Caco-2 (cell line): Measurements from ENCODE around the gene GOLGA6D. TPM values are rescaled to one million over a fixed set of nuclear protein-coding genes. Genes with fewer than 3 reads are reported as not detected.
"Not testable (repeated sequence)": the region's sequence is repeated elsewhere in the genome, so short reads cannot be mapped to it uniquely, and the experiment has no call there.

ENCODE experiments used
- BruUV-seq: library from RNA; stranded (reverse); fragments of 400-500 nt; replicated peaks from 2 replicates; lab custom pipeline; 2021; lab: Mats Ljungman, UMichigan
- CTCF ChIA-PET: fragments of 300-600 bp; sonication (Branson Sonifier 250); formaldehyde crosslinking; loops from one replicate; lab custom pipeline; 2022; ENCODE audit warnings: antibody characterized with exemption; lab: Charles Lee
- POLR2A ChIA-PET: fragments of 300-600 bp; sonication (Branson Sonifier 250); formaldehyde crosslinking; loops from one replicate; lab custom pipeline; 2022; ENCODE audit warnings: antibody characterized with exemption; lab: Charles Lee
- DNase-seq, 2 experiments: peaks; one replicate each; pipeline versions ENCODE4 v3.0.0 to v3.0.0-alpha.2; 2020 to 2022
- H3K27me3 ChIP-seq: replicated peaks from 2 replicates; pipeline ENCODE4 v1.6.0; 2011; ENCODE audit warnings: low read length; ENCODE audit not compliant: control insufficient read depth, insufficient read depth
- H3K36me3 ChIP-seq: 2 replicates; pipeline ENCODE4 v1.5.1; 2011; ENCODE audit warnings: low read length; ENCODE audit not compliant: control insufficient read depth, insufficient read depth
- H3K4me1 ChIP-seq: fragments of 250-450 bp; sonication (Bioruptor Pico); 2 replicates; pipeline ENCODE4 v1.5.1; 2020; ENCODE audit warnings: mild to moderate bottlenecking
- H3K4me3 ChIP-seq: 2 replicates; pipeline ENCODE4 v1.5.1; 2011; ENCODE audit warnings: low read depth, mild to moderate bottlenecking, control low read depth, low read length
- H3K9me3 ChIP-seq: fragments of 250-450 bp; sonication (Bioruptor Pico); 2 replicates; pipeline ENCODE4 v1.5.1; 2020; ENCODE audit warnings: mild to moderate bottlenecking, moderate library complexity
- H3K27ac Mint-ChIP-seq: one replicate; pipeline ENCODE4 v1.8.0; 2022; ENCODE audit warnings: mixed read lengths; ENCODE audit not compliant: unreplicated experiment
- H3K27me3 Mint-ChIP-seq: one replicate; pipeline ENCODE4 v1.8.0; 2022; ENCODE audit warnings: mixed read lengths; ENCODE audit not compliant: insufficient read depth, unreplicated experiment
- H3K36me3 Mint-ChIP-seq: one replicate; pipeline ENCODE4 v1.8.0; 2022; ENCODE audit warnings: mild to moderate bottlenecking, mixed read lengths; ENCODE audit not compliant: insufficient read depth, unreplicated experiment
- H3K4me1 Mint-ChIP-seq: one replicate; pipeline ENCODE4 v1.8.0; 2022; ENCODE audit warnings: low read depth, mixed read lengths; ENCODE audit not compliant: unreplicated experiment
- H3K4me3 Mint-ChIP-seq: one replicate; pipeline ENCODE4 v1.8.0; 2022; ENCODE audit warnings: mild to moderate bottlenecking, moderate library complexity, mixed read lengths; ENCODE audit not compliant: unreplicated experiment
- H3K9me3 Mint-ChIP-seq: one replicate; pipeline ENCODE4 v1.8.0; 2022; ENCODE audit warnings: mixed read lengths; ENCODE audit not compliant: unreplicated experiment
- intact Hi-C: fragments of 100-400 bp; cut with micrococcal nuclease; formaldehyde crosslinking; loops from one replicate; pipeline ENCODE4 v1.10.0; 2022; ENCODE audit not compliant: unreplicated experiment
- total RNA-seq: library from RNA; stranded (reverse); gene quantifications from 2 replicates; pipeline ENCODE4 v1.2.3, GENCODE V29; 2022

The GOLGA6D gene
- total RNA-seq, 1 experiment from 2014 or later, result not detected

DNA sequence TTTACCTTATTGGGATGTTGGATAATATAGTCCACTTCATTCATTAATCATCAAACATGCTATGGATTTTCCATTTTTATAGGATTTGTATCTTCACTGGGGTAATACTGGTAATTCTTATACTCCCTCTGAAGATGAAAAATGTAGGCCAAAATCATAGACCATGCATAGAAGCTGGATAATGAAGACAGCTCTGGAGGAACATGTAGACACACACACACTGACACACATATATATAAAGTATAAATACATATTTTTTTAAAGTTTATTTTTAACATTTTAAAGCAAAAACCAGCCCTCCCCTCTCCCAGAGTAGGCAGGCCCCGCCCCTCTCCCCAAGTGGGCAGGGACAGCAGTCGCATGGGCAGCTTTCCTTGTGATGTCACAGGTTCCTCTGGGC, 24.6 kb upstream of the GOLGA6D start, which contains the start of gene GOLGA6C:
Gene GOLGA6C (plus strand): TSS at position 301 of the 400 bp plus-strand sequence. CDS start 265 bp downstream, outside the sequence.
- H3K4me3 Mint-ChIP-seq, H3K36me3 ChIP-seq, H3K4me1 ChIP-seq, intact Hi-C loops, H3K9me3 Mint-ChIP-seq, H3K27me3 Mint-ChIP-seq, H3K9me3 ChIP-seq, BruUV-seq, H3K27ac Mint-ChIP-seq, H3K4me3 ChIP-seq, POLR2A ChIA-PET, CTCF ChIA-PET, H3K4me1 Mint-ChIP-seq, H3K27me3 ChIP-seq, H3K36me3 Mint-ChIP-seq, DNase-seq: not testable (repeated sequence)

DNA sequence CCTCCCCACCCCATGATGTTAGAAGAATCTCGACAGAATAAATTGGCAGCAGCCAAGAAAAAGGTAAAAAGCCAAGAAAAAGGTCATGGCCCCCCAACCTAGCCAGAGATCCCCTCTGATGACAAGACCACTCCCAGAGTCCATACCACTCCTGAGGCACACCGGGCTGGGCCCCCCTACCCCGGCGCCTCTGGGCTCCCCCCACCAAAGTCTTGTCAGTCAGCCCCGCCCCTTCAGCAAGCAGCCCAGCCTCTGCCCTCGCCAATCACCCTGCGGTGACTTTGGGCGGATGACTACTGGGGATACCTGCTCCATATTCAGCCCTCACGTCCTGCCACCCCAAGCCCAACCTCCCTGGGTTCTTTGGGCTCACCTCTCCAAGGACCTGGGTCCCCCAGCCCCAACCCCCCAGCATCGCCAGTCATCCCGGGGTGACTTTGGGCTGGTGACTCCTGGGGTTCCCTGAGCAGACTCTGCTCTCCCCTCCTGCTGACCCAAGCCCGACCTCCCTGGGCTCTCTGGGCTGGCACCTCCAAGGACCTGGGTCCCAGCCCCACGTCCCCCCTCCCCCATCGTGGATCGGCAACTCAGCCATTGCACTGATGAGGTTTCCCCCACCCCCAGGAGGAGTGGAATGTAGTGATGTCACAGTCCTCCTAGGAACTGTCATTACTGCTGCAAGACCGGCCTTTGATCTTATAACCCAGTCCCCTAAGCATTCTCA, 23.9 kb upstream of the GOLGA6D start:
- H3K4me3 ChIP-seq, BruUV-seq, H3K27me3 Mint-ChIP-seq, CTCF ChIA-PET, POLR2A ChIA-PET, H3K27ac Mint-ChIP-seq, H3K36me3 ChIP-seq, H3K9me3 ChIP-seq, DNase-seq, H3K9me3 Mint-ChIP-seq, H3K4me1 ChIP-seq, H3K4me1 Mint-ChIP-seq, H3K27me3 ChIP-seq, H3K4me3 Mint-ChIP-seq, H3K36me3 Mint-ChIP-seq, intact Hi-C loops: not testable (repeated sequence)

DNA sequence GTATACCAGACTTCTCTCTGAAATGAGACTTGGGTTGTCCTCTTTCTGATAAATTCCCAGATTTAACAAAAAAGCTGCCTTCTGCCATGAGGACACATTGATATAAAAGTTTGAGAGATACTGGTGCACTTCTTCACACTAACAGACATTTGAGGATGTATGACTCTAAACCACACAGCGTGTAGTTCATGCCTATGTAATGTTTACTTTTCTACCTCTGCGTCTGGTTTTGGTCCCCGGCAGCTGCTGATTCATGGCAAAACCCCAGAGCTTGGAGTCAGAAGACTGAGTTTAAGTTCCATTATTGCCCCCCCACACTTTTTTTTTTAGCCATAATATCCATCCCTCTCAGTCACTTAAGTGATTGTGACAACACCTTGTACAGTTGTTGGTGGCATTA, 22.8 kb upstream of the GOLGA6D start:
- H3K4me1 Mint-ChIP-seq, H3K9me3 ChIP-seq, BruUV-seq, H3K9me3 Mint-ChIP-seq, CTCF ChIA-PET, H3K27me3 ChIP-seq, H3K36me3 ChIP-seq, POLR2A ChIA-PET, H3K4me3 Mint-ChIP-seq, DNase-seq, H3K27ac Mint-ChIP-seq, H3K4me3 ChIP-seq, intact Hi-C loops, H3K27me3 Mint-ChIP-seq, H3K4me1 ChIP-seq, H3K36me3 Mint-ChIP-seq: not testable (repeated sequence)

DNA sequence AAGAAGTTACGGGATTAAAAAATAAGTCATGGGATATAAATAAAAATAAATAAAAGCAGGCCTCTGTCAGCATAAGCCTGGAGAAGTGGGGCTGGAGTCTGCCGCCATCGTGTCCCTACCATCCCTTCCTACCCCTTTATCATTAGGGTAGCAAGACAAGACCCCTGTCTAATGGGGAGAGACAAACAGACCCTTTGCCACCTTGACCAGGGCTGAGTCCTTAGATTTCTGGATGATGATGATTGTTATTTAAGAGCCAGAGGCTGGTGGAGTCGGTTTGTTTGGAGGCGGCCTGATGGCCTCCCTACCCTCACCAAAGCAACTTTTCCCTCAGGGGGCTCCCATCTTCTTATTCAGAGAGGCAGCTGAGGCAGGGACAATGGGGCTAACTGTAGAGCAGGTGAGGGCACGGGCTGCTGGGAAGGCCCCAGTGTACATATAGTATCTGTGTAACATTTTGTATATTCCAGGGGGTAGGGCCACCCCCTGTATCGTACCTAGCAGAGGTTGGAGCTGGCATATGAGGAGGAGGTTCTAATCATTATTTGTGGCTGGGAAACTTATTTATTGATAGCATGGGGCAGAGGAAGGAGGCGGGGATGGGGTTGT, 8.8 kb upstream of the GOLGA6D start:
- H3K4me3 Mint-ChIP-seq, H3K36me3 Mint-ChIP-seq, H3K9me3 ChIP-seq, POLR2A ChIA-PET, H3K9me3 Mint-ChIP-seq, DNase-seq, H3K27me3 Mint-ChIP-seq, H3K27ac Mint-ChIP-seq, BruUV-seq, CTCF ChIA-PET, H3K4me3 ChIP-seq, H3K4me1 ChIP-seq, H3K27me3 ChIP-seq, H3K4me1 Mint-ChIP-seq, intact Hi-C loops, H3K36me3 ChIP-seq: not testable (repeated sequence)
